ENCODE results near the gene VMP1. TPM values are rescaled to one million over a fixed set of nuclear protein-coding genes. Genes with fewer than 3 reads are reported as not detected.

VMP1 gene
- total and polyA plus RNA-seq, 2 of the 13 experiments (the other 11 are each of a cell fraction or from before 2014, with no cell fraction given) = 186 to 271 TPM

DNA sequence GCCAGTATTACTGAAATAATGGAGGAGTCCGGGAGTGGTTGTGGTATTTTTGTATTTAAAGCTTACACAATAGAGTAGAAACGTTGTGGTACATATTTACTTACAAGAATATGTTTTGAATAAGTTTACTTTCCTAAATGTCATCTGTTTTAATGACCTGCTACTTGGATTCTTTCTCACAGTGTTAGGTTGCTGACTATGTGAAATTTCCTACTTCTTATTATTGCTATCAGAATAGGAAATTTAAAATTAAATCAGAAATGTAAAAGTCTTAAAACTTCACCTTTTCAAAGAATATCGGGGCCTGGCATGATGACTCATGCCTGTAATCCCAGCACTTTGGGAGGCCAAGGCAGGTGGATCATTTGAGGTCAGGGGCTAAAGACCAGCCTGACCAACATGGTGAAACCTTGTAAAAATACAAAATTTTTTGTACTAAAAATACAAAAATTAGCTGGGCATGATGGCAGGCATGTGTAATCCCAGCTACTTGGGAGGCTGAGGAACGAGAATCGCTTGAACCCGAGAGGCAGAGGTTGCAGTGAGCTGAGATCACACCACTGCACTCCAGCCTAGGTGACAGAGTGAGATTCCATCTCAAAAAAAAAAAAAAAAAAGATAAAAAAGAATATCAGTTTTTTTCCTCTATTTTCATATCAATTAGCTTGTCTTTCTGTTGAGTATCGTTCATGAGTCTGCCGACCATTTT, 77.8 kb downstream of the VMP1 start (continued):
- TF ChIP-seq RBM39 (IDR thresholded peaks at IDR 0.05; ENCODE audit: low read depth, low read length, poor library complexity, severe bottlenecking) (no peak), SRF (IDR thresholded peaks at IDR 0.05; ENCODE audit: low read depth, low read length) (no peak), FOXA3 (CRISPR knock-in tag; IDR thresholded peaks at IDR 0.05) (peak; percentile 70), ZNF619 (CRISPR knock-in tag; IDR thresholded peaks at IDR 0.05) (no peak), HIVEP1 (CRISPR knock-in tag; IDR thresholded peaks at IDR 0.05) (no peak), ZBTB25 (CRISPR knock-in tag; IDR thresholded peaks at IDR 0.05) (no peak), GRHL1 (CRISPR knock-in tag; conservative IDR thresholded peaks at IDR 0.05) (no peak), ZNF75D (CRISPR knock-in tag; IDR thresholded peaks at IDR 0.05; ENCODE audit: borderline replicate concordance) (no peak), ZNF431 (CRISPR knock-in tag; IDR thresholded peaks at IDR 0.05; ENCODE audit: borderline replicate concordance, low read depth) (no peak), SNAI1 (CRISPR knock-in tag; IDR thresholded peaks at IDR 0.05; ENCODE audit: borderline replicate concordance) (no peak), TEAD3 (CRISPR knock-in tag; optimal IDR thresholded peaks at IDR 0.05; ENCODE audit: borderline replicate concordance) (peak; percentile 84), TAF1 (CRISPR knock-in tag; IDR thresholded peaks at IDR 0.05) (no peak), ZIK1 (CRISPR knock-in tag; IDR thresholded peaks at IDR 0.05; ENCODE audit: borderline replicate concordance, low read depth) (no peak), ZNF850 (CRISPR knock-in tag; conservative IDR thresholded peaks at IDR 0.05) (no peak), EHMT2 (IDR thresholded peaks at IDR 0.05; ENCODE audit: borderline replicate concordance, low read depth, low read length) (0 out of 2 replicates have a peak, but pooled peaks have one; percentile 6), ZNF558 (CRISPR knock-in tag; IDR thresholded peaks at IDR 0.05; ENCODE audit: borderline replicate concordance) (no peak), TCF7 (IDR thresholded peaks at IDR 0.05; ENCODE audit: low read depth) (peak; percentile 41; the same call in 1 of the 2 replicates), NFKB2 (CRISPR knock-in tag; IDR thresholded peaks at IDR 0.05; ENCODE audit: borderline replicate concordance) (no peak), SIX1 (CRISPR knock-in tag; IDR thresholded peaks at IDR 0.05; ENCODE audit: borderline replicate concordance) (no peak; the same call in 1 of the 2 replicates), HNRNPL (IDR thresholded peaks at IDR 0.05; ENCODE audit: low read depth, low read length) (no peak), MIER3 (CRISPR knock-in tag; IDR thresholded peaks at IDR 0.05; ENCODE audit: borderline replicate concordance) (peak; percentile 56; the same call in 1 of the 2 replicates), ZNF572 (CRISPR knock-in tag; IDR thresholded peaks at IDR 0.05) (no peak), HOXA5 (CRISPR knock-in tag; IDR thresholded peaks at IDR 0.05) (no peak), SAP130 (CRISPR knock-in tag; IDR thresholded peaks at IDR 0.05; ENCODE audit: low read depth) (no peak; the same call in 1 of the 2 replicates)
- TF ChIP-seq, protein P1, sequence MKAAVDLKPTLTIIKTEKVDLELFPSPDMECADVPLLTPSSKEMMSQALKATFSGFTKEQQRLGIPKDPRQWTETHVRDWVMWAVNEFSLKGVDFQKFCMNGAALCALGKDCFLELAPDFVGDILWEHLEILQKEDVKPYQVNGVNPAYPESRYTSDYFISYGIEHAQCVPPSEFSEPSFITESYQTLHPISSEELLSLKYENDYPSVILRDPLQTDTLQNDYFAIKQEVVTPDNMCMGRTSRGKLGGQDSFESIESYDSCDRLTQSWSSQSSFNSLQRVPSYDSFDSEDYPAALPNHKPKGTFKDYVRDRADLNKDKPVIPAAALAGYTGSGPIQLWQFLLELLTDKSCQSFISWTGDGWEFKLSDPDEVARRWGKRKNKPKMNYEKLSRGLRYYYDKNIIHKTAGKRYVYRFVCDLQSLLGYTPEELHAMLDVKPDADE (CRISPR knock-in tag; IDR thresholded peaks at IDR 0.05) = no peak
